ENCODE data around the gene RNGTT.

GRCh38 chr6:89010825-89011224, 47.4 kb upstream of the RNGTT start:
- TF ChIP-seq CTCF (optimal IDR thresholded peaks at IDR 0.05 in 1 of 3, IDR thresholded peaks at IDR 0.05 in 1 of 3, conservative IDR thresholded peaks at IDR 0.05 in 1 of 3; ENCODE audit: extremely low read depth in 1 of 3, insufficient read depth in 2 of 3, low read length in 3 of 3), result no peak
- TF ChIP-seq EZH2 (IDR thresholded peaks at IDR 0.05; ENCODE audit: low read length), result no peak
